ENCODE data around the gene THAP9.

Gene THAP9

DNA sequence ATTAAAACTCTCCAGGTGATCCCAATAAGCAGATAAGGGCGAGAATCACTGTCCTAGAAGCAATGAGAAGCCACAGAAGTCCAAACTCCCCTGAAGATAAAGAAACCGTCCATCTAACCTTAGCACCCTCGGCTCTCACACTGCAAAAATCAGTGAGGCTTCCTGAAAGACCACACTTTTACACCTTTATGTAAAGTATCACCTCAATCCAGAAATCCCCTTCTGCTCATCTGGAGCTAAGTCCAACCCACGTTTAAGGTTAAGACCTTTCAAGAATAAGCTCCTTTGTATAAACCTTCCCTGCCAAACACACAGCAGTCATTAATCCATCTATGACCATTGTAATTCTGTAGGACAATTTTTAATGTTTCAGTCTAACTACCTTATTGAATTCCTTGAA is 68.4 kb downstream of the THAP9 start:
- H3K27ac ChIP-seq (ENCODE audit: low read depth, low read length) = peak overlapping the region; percentile 67
- H3K4me1 ChIP-seq (ENCODE audit: control insufficient read depth, low read length) = peaks cover 36% of the 10 kb centered on the region
- TF ChIP-seq EZH2phosphoT487 (IDR thresholded peaks at IDR 0.05; ENCODE audit: borderline replicate concordance, low read length) = no peak
- TF ChIP-seq, protein P1, sequence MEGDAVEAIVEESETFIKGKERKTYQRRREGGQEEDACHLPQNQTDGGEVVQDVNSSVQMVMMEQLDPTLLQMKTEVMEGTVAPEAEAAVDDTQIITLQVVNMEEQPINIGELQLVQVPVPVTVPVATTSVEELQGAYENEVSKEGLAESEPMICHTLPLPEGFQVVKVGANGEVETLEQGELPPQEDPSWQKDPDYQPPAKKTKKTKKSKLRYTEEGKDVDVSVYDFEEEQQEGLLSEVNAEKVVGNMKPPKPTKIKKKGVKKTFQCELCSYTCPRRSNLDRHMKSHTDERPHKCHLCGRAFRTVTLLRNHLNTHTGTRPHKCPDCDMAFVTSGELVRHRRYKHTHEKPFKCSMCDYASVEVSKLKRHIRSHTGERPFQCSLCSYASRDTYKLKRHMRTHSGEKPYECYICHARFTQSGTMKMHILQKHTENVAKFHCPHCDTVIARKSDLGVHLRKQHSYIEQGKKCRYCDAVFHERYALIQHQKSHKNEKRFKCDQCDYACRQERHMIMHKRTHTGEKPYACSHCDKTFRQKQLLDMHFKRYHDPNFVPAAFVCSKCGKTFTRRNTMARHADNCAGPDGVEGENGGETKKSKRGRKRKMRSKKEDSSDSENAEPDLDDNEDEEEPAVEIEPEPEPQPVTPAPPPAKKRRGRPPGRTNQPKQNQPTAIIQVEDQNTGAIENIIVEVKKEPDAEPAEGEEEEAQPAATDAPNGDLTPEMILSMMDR (IDR thresholded peaks at IDR 0.05; ENCODE audit: low read depth, low read length, poor library complexity, severe bottlenecking) = no peak

DNA sequence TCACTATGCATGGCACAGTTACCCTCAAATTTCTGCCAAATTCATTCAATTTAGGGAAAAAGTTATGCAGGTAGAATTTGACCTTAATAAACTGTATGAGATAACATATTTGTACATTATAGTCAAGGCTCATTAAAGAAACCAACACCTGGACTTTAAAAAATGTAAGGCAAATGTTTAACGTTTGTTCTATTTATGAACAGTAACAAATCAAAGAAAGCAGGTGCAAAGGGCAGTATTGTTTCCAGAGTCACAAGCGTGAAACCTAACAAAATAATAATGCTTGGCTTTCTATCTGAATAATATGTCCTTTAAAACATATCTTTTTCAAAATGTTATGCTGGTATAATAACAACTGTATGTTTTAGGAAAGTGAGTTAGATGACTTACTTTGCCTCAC is 68.9 kb downstream of the THAP9 start:
- Histone ChIP-seq H3K4me1 (ENCODE audit: control insufficient read depth, low read length) (peaks cover 36% of the 10 kb centered on the region), H3K27me3 (ENCODE audit: control insufficient read depth, low read length) (no peaks in the 10 kb centered on the region), H3K36me3 (ENCODE audit: control insufficient read depth, low read length) (peaks cover 61% of the 10 kb centered on the region), H3K4me3 (ENCODE audit: low read length) (peak overlapping the region; percentile 52), H3F3A (ENCODE audit: control insufficient read depth, insufficient read depth) (no peaks in the 10 kb centered on the region), H3K9me2 (replicated peaks; ENCODE audit: control insufficient read depth, low read length) (no peaks in the 10 kb centered on the region), H3K79me2 (ENCODE audit: control insufficient read depth, low read length) (peaks cover 6% of the 10 kb centered on the region; the same call in 1 of the 2 replicates), H3K27ac (ENCODE audit: low read depth, low read length) (peak overlapping the region; percentile 67), H4K20me1 (ENCODE audit: control insufficient read depth, insufficient read depth, low read depth, low read length) (no peaks in the 10 kb centered on the region), H3K4me2 (ENCODE audit: low read length) (peak overlapping the region; percentile 65), H3K9me3 (ENCODE audit: control insufficient read depth, insufficient read depth, low read length) (no peaks in the 10 kb centered on the region)
- TF ChIP-seq, protein P1 (IDR thresholded peaks at IDR 0.05; ENCODE audit: low read depth, low read length, poor library complexity, severe bottlenecking) = no peak
- TF ChIP-seq EZH2phosphoT487 (IDR thresholded peaks at IDR 0.05; ENCODE audit: borderline replicate concordance, low read length) = no peak

More for the DNA sequence above, 68.4 kb downstream of the THAP9 start:
- H3K27me3 ChIP-seq (ENCODE audit: control insufficient read depth, low read length) = no peaks in the 10 kb centered on the region
- peaks cover 6% of the 10 kb centered on the region; the same call in 1 of the 2 replicates for H3K79me2 ChIP-seq (ENCODE audit: control insufficient read depth, low read length)
- no peaks in the 10 kb centered on the region for H3F3A ChIP-seq (ENCODE audit: control insufficient read depth, insufficient read depth)
- H3K9me2 ChIP-seq (replicated peaks; ENCODE audit: control insufficient read depth, low read length) = no peaks in the 10 kb centered on the region
- no peaks in the 10 kb centered on the region for H4K20me1 ChIP-seq (ENCODE audit: control insufficient read depth, insufficient read depth, low read depth, low read length)
- no peaks in the 10 kb centered on the region for H3K9me3 ChIP-seq (ENCODE audit: control insufficient read depth, insufficient read depth, low read length)
- peak overlapping the region; percentile 52 for H3K4me3 ChIP-seq (ENCODE audit: low read length)
- peaks cover 65% of the 10 kb centered on the region for H3K36me3 ChIP-seq (ENCODE audit: control insufficient read depth, low read length)
- peak overlapping the region; percentile 65 for H3K4me2 ChIP-seq (ENCODE audit: low read length)
